ENCODE measurements around the gene GSX2. TPM values are rescaled to one million over a fixed set of nuclear protein-coding genes. Genes with fewer than 3 reads are reported as not detected.

GSX2 gene
- total RNA-seq, 1 donor from 2014 or later, result not detected

- no peak for DNase-seq (ENCODE audit: low spot score in 2 of 2)
- intact Hi-C loops (cut with DNase I), result no loop called here
- H3K4me3 ChIP-seq, result no peak overlapping the region
Measured at GRCh38 chr4:54144199-54144598, 44.2 kb downstream of the GSX2 start.

GRCh38 chr4:54144661-54145171 lies 44.8 kb downstream of the GSX2 start:
- Histone ChIP-seq H3K36me3 (no peaks in the 10 kb centered on the region), H3K4me3 (no peak overlapping the region), H3K9me3 (no peaks in the 10 kb centered on the region), H3K4me1 (no peaks in the 10 kb centered on the region), H3K27me3 (no peaks in the 10 kb centered on the region), H3K27ac (no peak overlapping the region)
- no peak for TF ChIP-seq CTCF (IDR thresholded peaks at IDR 0.05)
- intact Hi-C loops (cut with DNase I), result no loop called here
- no peak for DNase-seq (ENCODE audit: low spot score in 2 of 2)

More at GRCh38 chr4:54144199-54144598, 44.2 kb downstream of the GSX2 start:
- H3K9me3 ChIP-seq, result no peaks in the 10 kb centered on the region
- H3K27me3 ChIP-seq, result no peaks in the 10 kb centered on the region
- H3K36me3 ChIP-seq, result no peaks in the 10 kb centered on the region
- H3K4me1 ChIP-seq, result no peaks in the 10 kb centered on the region
- H3K27ac ChIP-seq, result no peak overlapping the region
- TF ChIP-seq CTCF (IDR thresholded peaks at IDR 0.05), result no peak

GRCh38 chr4:54146139-54146538 lies 46.2 kb downstream of the GSX2 start:
- Histone ChIP-seq H3K4me1 (no peaks in the 10 kb centered on the region), H3K36me3 (no peaks in the 10 kb centered on the region), H3K9me3 (no peaks in the 10 kb centered on the region), H3K4me3 (no peak overlapping the region), H3K27ac (no peak overlapping the region), H3K27me3 (no peaks in the 10 kb centered on the region)
- intact Hi-C loops (cut with DNase I), result no loop called here
- no peak for TF ChIP-seq CTCF (IDR thresholded peaks at IDR 0.05)
- no peak for DNase-seq (ENCODE audit: low spot score in 2 of 2)

GRCh38 chr4:54149323-54149722 lies 49.4 kb downstream of the GSX2 start:
- intact Hi-C loops (cut with DNase I), result no loop called here
- no peak for TF ChIP-seq CTCF (IDR thresholded peaks at IDR 0.05)
- Histone ChIP-seq H3K27ac (no peak overlapping the region), H3K27me3 (no peaks in the 10 kb centered on the region), H3K4me1 (no peaks in the 10 kb centered on the region), H3K4me3 (peak overlapping the region in 1 of 2 donors; percentile 27), H3K36me3 (no peaks in the 10 kb centered on the region), H3K9me3 (no peaks in the 10 kb centered on the region)
- DNase-seq (ENCODE audit: low spot score in 2 of 2), result no peak

Other genes with a start within 250 kb of the GSX2 start
- gene CHIC2, start 35.6 kb upstream of the GSX2 start, total RNA-seq, result 34.1 TPM
- 58.3 TPM for gene PDGFRA, start 129.1 kb downstream of the GSX2 start, total RNA-seq